ENCODE measurements around the gene CENPO.

The CENPO gene

DNA sequence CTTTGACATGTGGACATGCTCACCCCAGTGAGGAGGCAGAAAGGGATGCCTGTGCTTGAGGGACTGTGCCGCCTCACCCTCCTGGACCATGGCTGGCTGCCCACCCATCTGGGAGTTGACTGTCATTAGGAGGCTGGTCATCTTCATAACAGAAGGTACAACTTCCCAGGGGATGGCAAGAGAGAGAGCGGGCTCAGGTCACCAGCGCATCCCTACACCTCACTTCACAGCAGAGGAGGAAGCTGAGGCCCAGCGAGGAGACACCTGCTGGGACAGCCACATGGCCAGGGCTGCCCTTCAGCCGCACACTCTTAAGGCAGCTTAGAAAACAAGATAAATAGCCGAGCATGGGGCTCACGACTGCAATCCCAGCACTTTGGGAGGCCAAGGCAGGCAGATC lies 67.4 kb downstream of the CENPO start:
- no peak for DNase-seq (ENCODE audit: low read depth, low spot score)
- in situ Hi-C loops (cut with HindIII; ENCODE audit: low sequenced_read_pairs): no loop called here
- TF ChIP-seq, protein P1, sequence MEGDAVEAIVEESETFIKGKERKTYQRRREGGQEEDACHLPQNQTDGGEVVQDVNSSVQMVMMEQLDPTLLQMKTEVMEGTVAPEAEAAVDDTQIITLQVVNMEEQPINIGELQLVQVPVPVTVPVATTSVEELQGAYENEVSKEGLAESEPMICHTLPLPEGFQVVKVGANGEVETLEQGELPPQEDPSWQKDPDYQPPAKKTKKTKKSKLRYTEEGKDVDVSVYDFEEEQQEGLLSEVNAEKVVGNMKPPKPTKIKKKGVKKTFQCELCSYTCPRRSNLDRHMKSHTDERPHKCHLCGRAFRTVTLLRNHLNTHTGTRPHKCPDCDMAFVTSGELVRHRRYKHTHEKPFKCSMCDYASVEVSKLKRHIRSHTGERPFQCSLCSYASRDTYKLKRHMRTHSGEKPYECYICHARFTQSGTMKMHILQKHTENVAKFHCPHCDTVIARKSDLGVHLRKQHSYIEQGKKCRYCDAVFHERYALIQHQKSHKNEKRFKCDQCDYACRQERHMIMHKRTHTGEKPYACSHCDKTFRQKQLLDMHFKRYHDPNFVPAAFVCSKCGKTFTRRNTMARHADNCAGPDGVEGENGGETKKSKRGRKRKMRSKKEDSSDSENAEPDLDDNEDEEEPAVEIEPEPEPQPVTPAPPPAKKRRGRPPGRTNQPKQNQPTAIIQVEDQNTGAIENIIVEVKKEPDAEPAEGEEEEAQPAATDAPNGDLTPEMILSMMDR (IDR thresholded peaks at IDR 0.05; ENCODE audit: low read depth, low read length): no peak
- H3K4me3 ChIP-seq (ENCODE audit: low read depth, low read length): no peak overlapping the region

DNA sequence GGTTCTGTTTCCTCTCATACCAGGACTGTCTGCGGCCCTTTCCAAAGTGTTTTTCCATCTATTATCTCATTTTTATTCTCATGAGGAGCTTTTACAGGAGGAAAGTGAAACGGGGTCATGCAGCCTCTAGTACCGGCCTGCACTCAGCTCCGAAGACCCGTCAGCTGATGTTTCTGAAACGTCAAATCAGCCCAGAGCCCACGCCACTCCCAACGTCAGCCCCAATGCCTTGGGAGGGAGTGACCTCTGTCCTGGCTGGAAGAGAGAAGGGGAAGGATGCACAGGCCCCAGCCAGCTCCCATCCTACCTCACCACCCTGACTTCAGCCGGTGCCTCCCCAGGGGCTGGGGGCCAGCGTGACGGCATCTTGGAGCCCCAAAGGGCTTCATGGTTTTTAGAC lies 68.3 kb downstream of the CENPO start:
- TF ChIP-seq, protein P1 (IDR thresholded peaks at IDR 0.05; ENCODE audit: low read depth, low read length): no peak
- no peak overlapping the region for H3K4me3 ChIP-seq (ENCODE audit: low read depth, low read length)
- in situ Hi-C loops (cut with HindIII; ENCODE audit: low sequenced_read_pairs): no loop called here
- DNase-seq (ENCODE audit: low read depth, low spot score): no peak

DNA sequence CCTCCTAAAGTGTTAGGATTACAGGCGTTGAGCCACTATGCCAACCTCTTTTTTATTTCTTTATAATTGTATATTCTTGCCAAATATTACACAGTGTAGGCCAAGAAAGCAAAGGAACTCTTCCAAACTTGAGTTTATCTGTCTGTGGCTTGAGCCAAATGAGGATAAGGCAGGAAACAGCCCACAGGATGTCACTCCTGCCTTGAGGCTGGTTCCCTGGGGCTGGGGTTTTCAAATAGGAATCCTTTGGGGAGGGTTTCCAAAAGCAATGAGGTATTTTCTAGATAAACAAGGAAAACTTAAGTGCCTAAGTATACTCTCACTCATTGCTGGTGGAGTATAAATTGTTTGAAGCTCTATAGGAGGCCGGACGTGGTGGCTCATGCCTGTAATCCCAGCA lies 70.4 kb downstream of the CENPO start:
- in situ Hi-C loops (cut with HindIII; ENCODE audit: low sequenced_read_pairs): no loop called here
- TF ChIP-seq, protein P1 (IDR thresholded peaks at IDR 0.05; ENCODE audit: low read depth, low read length): no peak
- DNase-seq (ENCODE audit: low read depth, low spot score): peak; percentile 59
- H3K4me3 ChIP-seq (ENCODE audit: low read depth, low read length): no peak overlapping the region

DNA sequence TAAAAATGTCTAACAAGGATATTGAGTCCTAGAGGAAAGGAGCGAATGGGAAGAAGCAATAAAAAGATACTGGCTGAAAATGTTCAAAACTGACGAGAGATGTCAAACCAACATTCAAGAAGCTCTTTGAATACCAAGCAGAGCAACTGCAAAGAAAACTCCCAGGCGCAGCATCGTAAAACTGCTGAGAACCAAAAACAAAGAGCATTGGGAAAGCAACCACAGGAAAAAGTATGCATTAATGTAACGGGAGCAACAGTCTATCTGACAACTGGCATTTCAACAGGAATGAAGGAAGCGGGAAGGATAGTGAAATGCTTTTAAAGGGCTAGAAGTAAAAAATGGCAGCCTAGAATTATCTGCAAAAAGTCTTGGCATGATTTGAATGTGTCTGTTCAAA lies 73.7 kb downstream of the CENPO start:
- no peak for DNase-seq (ENCODE audit: low read depth, low spot score)
- in situ Hi-C loops (cut with HindIII; ENCODE audit: low sequenced_read_pairs): no loop called here
- no peak overlapping the region for H3K4me3 ChIP-seq (ENCODE audit: low read depth, low read length)
- TF ChIP-seq, protein P1 (IDR thresholded peaks at IDR 0.05; ENCODE audit: low read depth, low read length): no peak

DNA sequence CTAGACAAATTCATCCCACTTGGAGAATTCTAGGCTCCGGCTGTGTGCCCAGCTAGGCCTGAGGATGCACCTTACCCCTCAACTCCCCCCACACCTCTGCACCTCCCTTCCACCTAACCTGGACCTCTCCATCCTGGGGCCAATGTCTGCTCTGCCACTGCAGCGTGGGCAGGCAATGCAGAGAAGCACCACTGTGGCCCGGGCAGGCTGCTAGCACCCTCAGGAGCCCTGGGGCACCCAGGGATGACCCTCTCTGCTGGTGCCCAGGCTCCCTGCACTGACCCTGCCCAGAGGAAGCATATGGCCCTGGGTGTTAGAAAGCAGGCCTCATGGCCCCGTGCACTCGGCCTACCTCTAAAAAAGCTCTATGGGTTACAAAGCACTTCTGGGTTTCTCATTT lies 77.2 kb downstream of the CENPO start:
- TF ChIP-seq, protein P1 (IDR thresholded peaks at IDR 0.05; ENCODE audit: low read depth, low read length): no peak
- in situ Hi-C loops (cut with HindIII; ENCODE audit: low sequenced_read_pairs): no loop called here
- DNase-seq (ENCODE audit: low read depth, low spot score): no peak
- no peak overlapping the region for H3K4me3 ChIP-seq (ENCODE audit: low read depth, low read length)

DNA sequence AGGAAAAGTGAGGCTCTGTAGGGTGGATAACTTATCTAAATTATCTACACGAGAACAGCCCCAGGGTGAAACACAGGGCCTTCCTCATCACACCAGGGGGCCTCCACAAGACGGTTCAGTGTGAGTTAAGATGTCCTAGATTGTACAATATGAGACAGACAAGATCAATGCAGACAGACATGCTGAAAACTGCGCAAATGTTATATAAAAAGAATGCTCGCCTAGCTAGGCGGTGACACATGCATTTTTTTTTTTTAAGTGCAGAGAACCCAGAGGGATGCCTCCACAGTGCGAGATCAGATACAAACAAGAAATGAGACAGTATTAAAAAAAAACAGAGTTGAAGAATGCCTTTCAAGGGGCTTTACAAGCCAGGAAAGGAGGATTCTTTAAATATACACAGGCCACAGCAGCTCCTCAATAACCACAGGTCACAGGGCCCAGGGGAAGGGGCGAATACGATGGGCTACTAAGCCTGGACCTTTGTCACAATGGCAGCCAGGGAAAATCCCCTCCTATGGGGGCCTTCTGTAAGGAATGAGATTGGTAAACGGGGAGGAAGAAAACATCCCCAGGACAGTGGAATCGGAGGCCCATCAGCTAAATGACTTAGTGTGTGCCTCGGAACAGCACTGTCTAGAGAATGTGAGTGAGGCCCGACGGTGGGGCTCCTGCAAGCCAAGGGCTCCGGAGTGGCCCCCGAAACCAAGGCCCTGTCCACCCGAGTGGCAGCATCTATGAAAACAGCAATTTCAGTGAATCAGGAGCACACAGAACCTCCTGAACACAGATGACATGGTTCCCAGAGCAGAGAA lies 77.9 kb downstream of the CENPO start:
- DNase-seq (ENCODE audit: low read depth, low spot score): no peak
- TF ChIP-seq, protein P1 (IDR thresholded peaks at IDR 0.05; ENCODE audit: low read depth, low read length): no peak
- H3K4me3 ChIP-seq (ENCODE audit: low read depth, low read length): no peak overlapping the region
- in situ Hi-C loops (cut with HindIII; ENCODE audit: low sequenced_read_pairs): no loop called here

Measured in astrocyte of the spinal cord (primary cell).